D721Med (cell line): ENCODE measurements around the gene ZFP36L2.

Experiments
- DNase-seq: peaks from one replicate; pipeline ENCODE4 v3.0.0; 2011; ENCODE audit warnings: low spot score; ENCODE audit not compliant: insufficient read length
- FAIRE-seq: peaks from 2 replicates; lab custom pipeline; 2011; peaks lifted over from hg19 to GRCh38; lab: Jason Lieb, UNC
- CTCF ChIP-seq: IDR thresholded peaks from 2 replicates; pipeline ENCODE4 v1.5.1; 2012; ENCODE audit warnings: mild to moderate bottlenecking, control low read depth; ENCODE audit not compliant: insufficient read depth; ENCODE audit errors: missing control alignments

ZFP36L2 gene

GRCh38 chr2:43207553-43208300 is 18.7 kb downstream of the ZFP36L2 start:
- DNase-seq (no peak), FAIRE-seq (no peak)
- TF ChIP-seq CTCF = no peak

- DNase-seq = no peak
- TF ChIP-seq CTCF = no peak
- no peak for FAIRE-seq
Observed at GRCh38 chr2:43206602-43207001, 19.8 kb downstream of the ZFP36L2 start.

GRCh38 chr2:43203373-43203772 is 23.0 kb downstream of the ZFP36L2 start:
- no peak for TF ChIP-seq CTCF
- FAIRE-seq (no peak), DNase-seq (no peak)

GRCh38 chr2:43202289-43202688 is 24.1 kb downstream of the ZFP36L2 start:
- no peak for TF ChIP-seq CTCF
- FAIRE-seq (no peak), DNase-seq (no peak)

- no peak for TF ChIP-seq CTCF
- no peak for FAIRE-seq
- DNase-seq = no peak
Observed at GRCh38 chr2:43201497-43201896, 24.9 kb downstream of the ZFP36L2 start.

GRCh38 chr2:43201016-43201415 is 25.4 kb downstream of the ZFP36L2 start:
- TF ChIP-seq CTCF = no peak
- no peak for DNase-seq
- no peak for FAIRE-seq
